HepG2 (cell line): ENCODE data around the gene LDLR. TPM values are rescaled to one million over a fixed set of nuclear protein-coding genes. Genes with fewer than 3 reads are reported as not detected.

Source experiments
- ASH2L ChIP-seq: fragments of 300-600, 200-600 bp; sonication (generic); IDR thresholded peaks from 2 replicates; pipeline ENCODE4 v1.7.0; 2017; ENCODE audit warnings: low read depth, mild to moderate bottlenecking, moderate library complexity, mixed read lengths, low read length; ENCODE audit not compliant: insufficient read length
- ATF1 ChIP-seq: IDR thresholded peaks from 2 replicates; pipeline ENCODE4 v1.6.1; 2016; ENCODE audit warnings: mild to moderate bottlenecking, control low read depth
- BCL3 ChIP-seq: sonication (generic); formaldehyde crosslinking; IDR thresholded peaks from 2 replicates; pipeline ENCODE4 v1.5.1; 2020; ENCODE audit warnings: mild to moderate bottlenecking, missing genetic modification reagents, moderate library complexity
- FOXK2 ChIP-seq: fragments of 450-650 bp; IDR thresholded peaks from 2 replicates; pipeline ENCODE4 v1.6.1; 2016
- MTA3 ChIP-seq: sonication (generic); formaldehyde crosslinking; IDR thresholded peaks from 2 replicates; pipeline ENCODE4 v1.4.0; 2020; ENCODE audit warnings: missing genetic modification reagents
- NR2F2 ChIP-seq: IDR thresholded peaks from 2 replicates; pipeline ENCODE4 v1.6.1; 2012; ENCODE audit warnings: low read depth, inconsistent platforms, borderline replicate concordance
- PRMT3 ChIP-seq: sonication (generic); formaldehyde crosslinking; IDR thresholded peaks from 2 replicates; pipeline ENCODE4 v1.8.1; 2022; ENCODE audit warnings: low read depth, mild to moderate bottlenecking, moderate library complexity, missing genetic modification reagents, borderline replicate concordance
- SKI ChIP-seq: fragments of 450-650 bp; IDR thresholded peaks from one replicate; pipeline ENCODE4 v1.6.1; 2018; ENCODE audit warnings: mild to moderate bottlenecking; ENCODE audit not compliant: partially characterized antibody
- STAT5B ChIP-seq: sonication (generic); formaldehyde crosslinking; IDR thresholded peaks from 2 replicates; pipeline ENCODE4 v1.4.0; 2020; ENCODE audit warnings: missing genetic modification reagents
- TARDBP ChIP-seq: sonication (generic); formaldehyde crosslinking; IDR thresholded peaks from 2 replicates; pipeline ENCODE4 v1.8.0; 2022; ENCODE audit warnings: mild to moderate bottlenecking, missing genetic modification reagents
- ZNF20 ChIP-seq: sonication (generic); formaldehyde crosslinking; IDR thresholded peaks from 2 replicates; pipeline ENCODE4 v1.4.0; 2020; ENCODE audit warnings: mild to moderate bottlenecking, moderate library complexity, missing genetic modification reagents
- ZNF207 ChIP-seq: fragments of 450-650 bp; IDR thresholded peaks from 2 replicates; pipeline ENCODE4 v1.6.1; 2016; ENCODE audit warnings: antibody characterized with exemption, borderline replicate concordance
- ZNF253 ChIP-seq: sonication (generic); formaldehyde crosslinking; IDR thresholded peaks from 2 replicates; pipeline ENCODE4 v1.8.0; 2022; ENCODE audit warnings: mild to moderate bottlenecking, missing genetic modification reagents, borderline replicate concordance
- ZNF326 ChIP-seq: sonication (generic); formaldehyde crosslinking; IDR thresholded peaks from 2 replicates; pipeline ENCODE4 v1.4.0; 2020; ENCODE audit warnings: missing genetic modification reagents, borderline replicate concordance
- ZNF567 ChIP-seq: sonication (generic); formaldehyde crosslinking; IDR thresholded peaks from 2 replicates; pipeline ENCODE4 v1.8.1; 2023; ENCODE audit warnings: mild to moderate bottlenecking, missing genetic modification reagents, borderline replicate concordance
- ZNF598 ChIP-seq: sonication (generic); formaldehyde crosslinking; IDR thresholded peaks from 2 replicates; pipeline ENCODE4 v1.5.1; 2020; ENCODE audit warnings: mild to moderate bottlenecking, missing genetic modification reagents, borderline replicate concordance
- ZNF704 ChIP-seq: sonication (generic); formaldehyde crosslinking; IDR thresholded peaks from 2 replicates; pipeline ENCODE4 v1.8.1; 2023; ENCODE audit warnings: mild to moderate bottlenecking, inconsistent platforms, moderate library complexity, missing genetic modification reagents, borderline replicate concordance
- polyA plus RNA-seq, 8 experiments: library from polyadenylated mRNA; depleted of rRNA in 3 of 8; stranded (reverse) in 7 of 8; unstranded in 1 of 8; fragments of >200 nt; fragmentation: Illumina TruSeq in 4 of 8; extraction: Trizol in 4 of 8; gene quantifications; 2 replicates each; pipeline versions ENCODE4 v1.2.1 to v1.2.3, GENCODE V29; 2011 to 2016; ENCODE audit warnings: low read depth in 4 of 8, missing spikeins in 1 of 8, mixed read lengths in 1 of 8; ENCODE audit not compliant: insufficient read depth in 1 of 8
- total RNA-seq, 5 experiments: library from RNA; depleted of rRNA; stranded (reverse); fragments of >200 nt; fragmentation: Illumina TruSeq; extraction: Trizol; gene quantifications; 2 replicates each; pipeline ENCODE4 v1.2.3, GENCODE V29; 2016; ENCODE audit warnings: low read depth in 1 of 5
- TF ChIP-seq, protein P1 (sequence below): sonication (generic); formaldehyde crosslinking; IDR thresholded peaks from 2 replicates; pipeline ENCODE4 v1.4.0; 2020; ENCODE audit warnings: missing genetic modification reagents
- TF ChIP-seq, protein P2 (sequence below): sonication (generic); formaldehyde crosslinking; conservative IDR thresholded peaks from 2 replicates; pipeline ENCODE4 v1.4.0; 2020; ENCODE audit warnings: missing genetic modification reagents
- TF ChIP-seq, protein P3 (sequence below): sonication (generic); formaldehyde crosslinking; IDR thresholded peaks from 2 replicates; pipeline ENCODE4 v1.4.0; 2020; ENCODE audit warnings: mild to moderate bottlenecking, missing genetic modification reagents

Gene LDLR
- total and polyA plus RNA-seq, 2 of the 13 experiments (the other 11 are each of a cell fraction or from before 2014, with no cell fraction given), result 51.6 to 92.5 TPM

DNA sequence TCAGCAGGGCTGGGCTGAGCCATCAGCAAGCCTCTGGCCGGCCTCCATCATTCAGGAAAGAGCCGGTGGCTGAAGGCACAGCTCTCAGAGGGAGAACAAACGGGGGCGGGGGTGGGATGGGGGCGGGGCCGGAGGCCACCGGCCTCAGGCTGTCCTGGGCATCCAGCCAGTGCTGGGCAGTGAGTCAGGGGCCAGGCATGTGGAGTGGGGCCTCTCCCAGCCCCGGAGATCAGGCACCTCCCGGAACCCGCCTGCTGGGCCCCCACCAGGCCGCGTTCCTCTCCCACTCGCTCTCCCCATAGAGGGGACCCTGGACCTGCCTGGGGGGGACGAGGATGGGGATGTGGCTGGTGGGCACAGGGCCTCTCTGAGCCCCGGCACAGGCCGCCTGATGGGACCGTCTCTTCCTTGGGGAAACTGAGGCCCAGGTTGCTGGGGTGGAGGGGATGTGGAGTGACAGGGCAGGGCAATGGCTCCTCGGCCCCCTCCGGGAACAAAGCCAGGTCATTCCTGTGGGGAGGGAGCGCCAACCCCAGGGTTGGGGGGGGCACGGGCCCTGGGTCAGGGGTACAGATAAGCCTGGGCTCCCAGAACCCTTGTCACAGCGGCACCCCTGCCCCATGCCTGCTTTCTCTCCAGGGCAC is 53.4 kb downstream of the LDLR start (continued):
- peak; percentile 39; the same call in 1 of the 2 replicates for TF ChIP-seq ZNF253 (CRISPR knock-in tag)
- no peak for TF ChIP-seq NR2F2
- no peak for TF ChIP-seq ATF1 (CRISPR knock-in tag)
- TF ChIP-seq ZNF704 (CRISPR knock-in tag), result no peak
- no peak; the same call in 1 of the 2 replicates for TF ChIP-seq ZNF567 (CRISPR knock-in tag)
- TF ChIP-seq FOXK2, result no peak
- no peak; the same call in 1 of the 2 replicates for TF ChIP-seq PRMT3 (CRISPR knock-in tag)
- TF ChIP-seq ZNF20, result no peak
- TF ChIP-seq, protein P1, sequence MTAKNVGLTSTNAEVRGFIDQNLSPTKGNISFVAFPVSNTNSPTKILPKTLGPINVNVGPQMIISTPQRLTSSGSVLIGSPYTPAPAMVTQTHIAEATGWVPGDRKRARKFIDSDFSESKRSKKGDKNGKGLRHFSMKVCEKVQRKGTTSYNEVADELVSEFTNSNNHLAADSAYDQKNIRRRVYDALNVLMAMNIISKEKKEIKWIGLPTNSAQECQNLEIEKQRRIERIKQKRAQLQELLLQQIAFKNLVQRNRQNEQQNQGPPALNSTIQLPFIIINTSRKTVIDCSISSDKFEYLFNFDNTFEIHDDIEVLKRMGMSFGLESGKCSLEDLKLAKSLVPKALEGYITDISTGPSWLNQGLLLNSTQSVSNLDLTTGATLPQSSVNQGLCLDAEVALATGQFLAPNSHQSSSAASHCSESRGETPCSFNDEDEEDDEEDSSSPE (CRISPR knock-in tag), result no peak
- TF ChIP-seq ASH2L, result peak; percentile 78
- TF ChIP-seq, protein P2, sequence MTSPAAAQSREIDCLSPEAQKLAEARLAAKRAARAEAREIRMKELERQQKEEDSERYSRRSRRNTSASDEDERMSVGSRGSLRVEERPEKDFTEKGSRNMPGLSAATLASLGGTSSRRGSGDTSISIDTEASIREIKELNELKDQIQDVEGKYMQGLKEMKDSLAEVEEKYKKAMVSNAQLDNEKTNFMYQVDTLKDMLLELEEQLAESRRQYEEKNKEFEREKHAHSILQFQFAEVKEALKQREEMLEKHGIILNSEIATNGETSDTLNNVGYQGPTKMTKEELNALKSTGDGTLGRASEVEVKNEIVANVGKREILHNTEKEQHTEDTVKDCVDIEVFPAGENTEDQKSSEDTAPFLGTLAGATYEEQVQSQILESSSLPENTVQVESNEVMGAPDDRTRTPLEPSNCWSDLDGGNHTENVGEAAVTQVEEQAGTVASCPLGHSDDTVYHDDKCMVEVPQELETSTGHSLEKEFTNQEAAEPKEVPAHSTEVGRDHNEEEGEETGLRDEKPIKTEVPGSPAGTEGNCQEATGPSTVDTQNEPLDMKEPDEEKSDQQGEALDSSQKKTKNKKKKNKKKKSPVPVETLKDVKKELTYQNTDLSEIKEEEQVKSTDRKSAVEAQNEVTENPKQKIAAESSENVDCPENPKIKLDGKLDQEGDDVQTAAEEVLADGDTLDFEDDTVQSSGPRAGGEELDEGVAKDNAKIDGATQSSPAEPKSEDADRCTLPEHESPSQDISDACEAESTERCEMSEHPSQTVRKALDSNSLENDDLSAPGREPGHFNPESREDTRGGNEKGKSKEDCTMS (CRISPR knock-in tag), result no peak
- TF ChIP-seq MTA3 (CRISPR knock-in tag), result no peak
- TF ChIP-seq BCL3 (CRISPR knock-in tag), result peak; percentile 62
- TF ChIP-seq, protein P3, sequence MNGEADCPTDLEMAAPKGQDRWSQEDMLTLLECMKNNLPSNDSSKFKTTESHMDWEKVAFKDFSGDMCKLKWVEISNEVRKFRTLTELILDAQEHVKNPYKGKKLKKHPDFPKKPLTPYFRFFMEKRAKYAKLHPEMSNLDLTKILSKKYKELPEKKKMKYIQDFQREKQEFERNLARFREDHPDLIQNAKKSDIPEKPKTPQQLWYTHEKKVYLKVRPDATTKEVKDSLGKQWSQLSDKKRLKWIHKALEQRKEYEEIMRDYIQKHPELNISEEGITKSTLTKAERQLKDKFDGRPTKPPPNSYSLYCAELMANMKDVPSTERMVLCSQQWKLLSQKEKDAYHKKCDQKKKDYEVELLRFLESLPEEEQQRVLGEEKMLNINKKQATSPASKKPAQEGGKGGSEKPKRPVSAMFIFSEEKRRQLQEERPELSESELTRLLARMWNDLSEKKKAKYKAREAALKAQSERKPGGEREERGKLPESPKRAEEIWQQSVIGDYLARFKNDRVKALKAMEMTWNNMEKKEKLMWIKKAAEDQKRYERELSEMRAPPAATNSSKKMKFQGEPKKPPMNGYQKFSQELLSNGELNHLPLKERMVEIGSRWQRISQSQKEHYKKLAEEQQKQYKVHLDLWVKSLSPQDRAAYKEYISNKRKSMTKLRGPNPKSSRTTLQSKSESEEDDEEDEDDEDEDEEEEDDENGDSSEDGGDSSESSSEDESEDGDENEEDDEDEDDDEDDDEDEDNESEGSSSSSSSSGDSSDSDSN (CRISPR knock-in tag), result peak; percentile 61; the same call in 1 of the 2 replicates
- no peak for TF ChIP-seq SKI
- TF ChIP-seq ZNF326 (CRISPR knock-in tag), result no peak
- TF ChIP-seq STAT5B (CRISPR knock-in tag), result no peak
- no peak for TF ChIP-seq ZNF207
- TF ChIP-seq ZNF598, result no peak
- peak; percentile 26; the same call in 1 of the 2 replicates for TF ChIP-seq TARDBP (CRISPR knock-in tag)
